ENCODE data around the gene PSMA1. TPM values are rescaled to one million over a fixed set of nuclear protein-coding genes. Genes with fewer than 3 reads are reported as not detected.
"Not testable (repeated sequence)": the region's sequence is repeated elsewhere in the genome, so short reads cannot be mapped to it uniquely, and the experiment has no call there.

PSMA1 gene
- 139 TPM for polyA plus RNA-seq (2013, experiment 1 of 2; ENCODE audit: insufficient read length)
- polyA plus RNA-seq (2013, experiment 2 of 2; ENCODE audit: insufficient read length), result 136 TPM

DNA sequence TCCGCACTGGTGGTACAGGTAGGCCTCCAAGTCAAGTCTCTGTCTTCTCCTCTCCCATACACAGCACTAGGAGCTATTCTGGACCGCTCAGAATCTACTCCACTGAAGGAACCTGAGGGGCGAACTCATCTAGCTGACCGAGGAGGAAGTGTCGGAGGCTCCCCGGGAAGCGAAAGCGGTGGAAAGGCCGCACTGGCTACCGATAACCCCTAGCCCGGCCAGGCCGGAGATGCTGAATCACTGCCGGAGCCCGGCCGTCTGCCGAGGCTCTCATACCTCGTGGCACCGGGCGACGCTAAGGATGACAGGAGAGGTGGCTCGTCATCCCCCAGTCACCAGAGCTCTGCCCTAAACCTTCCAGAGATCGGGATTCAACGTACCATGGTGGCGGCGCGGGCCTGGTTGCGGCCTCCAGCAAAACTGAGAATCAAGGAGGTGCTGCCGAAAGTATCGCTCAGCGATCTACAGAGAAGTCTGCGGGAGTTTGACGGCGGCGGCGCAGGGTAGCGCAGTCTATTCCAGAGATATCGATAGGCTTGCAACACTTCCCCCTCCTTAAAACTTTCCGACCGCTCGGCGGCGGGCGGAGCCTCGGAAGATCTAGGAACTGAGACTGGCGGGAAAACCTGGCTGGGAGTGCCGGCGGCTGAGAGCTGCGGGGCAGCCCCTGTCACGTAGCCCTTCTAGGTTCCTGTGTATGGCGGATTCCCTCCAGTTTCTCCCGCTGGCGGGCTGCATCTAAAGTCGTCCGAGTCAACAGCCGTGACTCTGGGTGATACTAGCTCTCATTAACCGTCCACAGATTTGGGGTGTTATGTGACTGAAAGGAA, at the start of gene PSMA1:
Gene PSMA1, minus strand, starts transcription at position 470 of the 830 bp plus-strand sequence. Its CDS starts 87 bp downstream, at position 383.
- DNase-seq, result peak; percentile 96

GRCh38 chr11:14569516-14569915, 49.3 kb upstream of the PSMA1 start:
- DNase-seq, result not testable (repeated sequence)

- DNase-seq, result no peak
Observed at GRCh38 chr11:14567064-14567651, 47.0 kb upstream of the PSMA1 start.

- no peak for DNase-seq
Observed at GRCh38 chr11:14566331-14567063, 46.3 kb upstream of the PSMA1 start.

DNA sequence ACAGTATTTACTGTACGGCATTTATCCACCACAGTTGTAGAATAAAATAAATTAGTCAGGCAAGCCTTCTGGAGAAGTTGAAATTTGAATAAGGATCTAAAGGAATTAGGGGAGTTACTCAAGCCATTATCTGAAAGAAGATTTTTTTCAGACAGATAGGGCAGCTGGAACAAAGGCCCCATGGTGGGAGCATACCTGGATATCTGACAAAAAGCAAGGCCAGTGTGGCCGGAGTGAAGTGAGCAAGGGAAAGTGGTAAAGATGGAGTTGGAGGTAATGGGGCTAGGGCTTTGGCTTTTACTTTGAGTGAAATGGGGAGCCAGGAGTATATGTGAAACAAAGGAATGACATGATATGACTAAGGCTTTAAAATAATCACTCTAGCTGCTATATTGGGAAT, 45.7 kb upstream of the PSMA1 start:
- DNase-seq, result no peak

GRCh38 chr11:14555818-14556217, 35.6 kb upstream of the PSMA1 start:
- no peak for DNase-seq

GRCh38 chr11:14554959-14555358, 34.8 kb upstream of the PSMA1 start:
- DNase-seq, result no peak

GRCh38 chr11:14552089-14552488, 31.9 kb upstream of the PSMA1 start:
- DNase-seq, result no peak

DNA sequence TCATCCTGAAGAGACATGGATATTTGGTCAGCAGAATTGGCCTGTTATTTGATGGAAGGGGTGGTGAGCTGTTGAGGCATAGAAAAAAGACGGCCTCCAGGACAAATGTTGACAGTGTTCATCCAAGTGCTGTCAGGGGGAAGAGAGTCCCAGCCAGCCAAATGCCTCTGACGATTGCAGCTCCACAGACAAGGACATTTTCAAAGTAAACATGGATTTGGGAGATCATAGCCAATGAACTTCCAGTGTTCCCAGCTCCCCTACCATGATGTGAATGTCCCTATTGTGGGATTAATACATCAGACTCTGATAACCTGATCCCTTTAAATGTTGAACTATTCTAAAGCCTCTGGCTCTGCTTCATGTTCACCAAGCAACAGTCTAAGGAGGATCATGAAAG, 31.2 kb upstream of the PSMA1 start:
- DNase-seq, result no peak

- no peak for DNase-seq
Observed at GRCh38 chr11:14549891-14550290, 29.7 kb upstream of the PSMA1 start.

GRCh38 chr11:14547440-14547839, 27.3 kb upstream of the PSMA1 start:
- no peak for DNase-seq

GRCh38 chr11:14546672-14547071, 26.5 kb upstream of the PSMA1 start:
- DNase-seq, result no peak

DNA sequence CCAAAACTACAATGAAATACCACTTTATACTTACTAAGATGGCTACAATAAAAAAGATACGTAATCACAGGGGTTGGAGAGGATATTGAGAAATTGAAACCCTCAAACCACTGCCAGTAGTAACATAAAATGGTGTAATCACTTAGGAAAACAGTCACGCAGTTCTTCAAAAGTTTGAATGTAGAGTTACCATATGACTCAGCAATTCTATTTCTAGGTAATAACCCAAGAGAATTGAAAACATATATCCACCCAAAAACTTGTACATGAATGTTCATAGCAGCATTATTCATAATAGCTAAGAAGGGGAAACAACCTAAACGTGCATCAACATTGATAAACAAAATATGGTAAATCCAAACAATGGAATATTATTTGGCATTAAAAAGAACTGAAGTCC, 24.4 kb upstream of the PSMA1 start:
- DNase-seq, result peak; percentile 3

GRCh38 chr11:14543260-14543659, 23.1 kb upstream of the PSMA1 start:
- DNase-seq, result no peak

- DNase-seq, result no peak
Observed at GRCh38 chr11:14542324-14542723, 22.1 kb upstream of the PSMA1 start.

GRCh38 chr11:14541192-14541947, 21.2 kb upstream of the PSMA1 start:
- no peak for DNase-seq

DNA sequence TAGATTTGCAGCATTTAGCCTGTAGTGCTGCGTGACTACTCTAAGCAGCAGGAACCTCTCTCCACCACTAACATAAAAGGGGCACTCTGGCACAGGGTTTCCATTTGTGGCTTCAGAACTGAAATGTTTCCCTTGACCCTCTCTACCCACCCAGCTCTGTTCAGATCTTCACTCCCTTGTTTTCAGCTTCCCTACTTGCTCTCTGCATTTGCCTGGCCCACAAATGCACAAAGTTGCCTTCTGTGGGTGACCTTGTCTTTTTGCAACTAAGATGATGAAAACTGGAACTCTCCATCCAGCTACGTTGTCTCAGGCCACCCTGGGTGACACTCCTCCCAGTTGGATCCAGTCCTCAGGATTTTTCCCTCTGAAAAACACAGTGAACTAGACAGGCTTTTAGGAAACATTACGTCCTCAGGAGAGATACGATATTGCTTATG, 19.8 kb upstream of the PSMA1 start:
- DNase-seq, result no peak

DNA sequence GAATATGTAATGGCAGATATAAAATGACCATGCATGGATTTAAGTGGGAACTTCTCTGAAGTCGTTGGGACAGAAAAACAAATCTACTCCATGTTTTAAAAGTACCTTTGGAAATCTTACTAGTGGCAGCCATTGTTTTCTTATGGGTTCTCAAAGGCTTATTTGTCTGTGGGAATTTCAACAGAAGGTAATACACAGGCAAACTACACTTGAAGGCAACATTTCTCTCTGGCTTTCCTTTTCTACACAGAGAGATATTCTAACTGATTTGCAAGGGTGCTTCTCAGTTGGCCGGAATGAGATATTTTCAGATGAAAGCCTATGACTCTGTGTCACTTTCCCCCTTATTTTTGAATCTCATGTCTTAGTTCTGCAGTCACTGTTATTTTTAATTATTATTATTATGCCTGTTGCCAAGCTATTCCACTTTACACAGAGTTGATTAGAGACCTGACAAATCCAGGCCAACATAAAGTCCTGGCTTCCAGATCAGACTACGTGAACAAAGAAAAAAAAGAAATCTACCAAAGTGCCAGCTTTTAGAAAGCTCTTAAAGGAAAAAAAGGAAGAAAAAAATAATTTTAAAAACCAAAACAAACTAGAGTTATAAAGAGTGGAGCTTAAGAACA, 18.9 kb upstream of the PSMA1 start:
- no peak for DNase-seq

DNA sequence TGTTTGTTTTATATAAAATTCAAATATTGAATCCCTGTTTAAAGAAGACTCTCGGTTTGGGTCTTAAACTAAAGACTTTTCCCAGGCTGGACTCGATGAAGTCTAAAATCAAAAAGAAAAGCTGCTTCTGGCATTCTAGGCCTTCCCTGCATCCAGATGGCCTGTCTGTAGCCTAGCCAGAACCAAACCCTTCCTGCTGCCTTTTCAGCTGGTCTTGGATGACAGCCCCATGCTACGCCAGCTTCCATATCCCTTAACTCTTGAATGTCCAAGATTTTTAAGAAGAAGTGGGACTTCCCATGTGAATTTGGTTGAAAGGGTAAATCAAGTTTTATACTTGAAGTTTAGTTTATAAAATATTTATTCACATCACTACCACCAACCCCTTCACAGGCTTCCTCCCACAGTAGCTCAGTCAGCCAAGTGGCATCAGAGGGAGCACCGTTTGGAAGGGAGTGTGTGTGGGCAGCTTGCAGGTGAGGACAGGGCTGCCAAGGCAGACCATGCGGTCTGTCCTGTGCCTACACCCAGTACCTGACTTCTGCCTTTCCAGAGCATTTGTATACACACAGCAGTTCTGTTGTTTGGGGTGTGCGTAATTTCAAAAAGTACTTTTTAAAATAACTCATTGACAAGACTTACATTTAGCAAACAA, 18.2 kb upstream of the PSMA1 start:
- DNase-seq, result no peak

GRCh38 chr11:14537134-14537599, 17.0 kb upstream of the PSMA1 start:
- DNase-seq, result peak; percentile 9

DNA sequence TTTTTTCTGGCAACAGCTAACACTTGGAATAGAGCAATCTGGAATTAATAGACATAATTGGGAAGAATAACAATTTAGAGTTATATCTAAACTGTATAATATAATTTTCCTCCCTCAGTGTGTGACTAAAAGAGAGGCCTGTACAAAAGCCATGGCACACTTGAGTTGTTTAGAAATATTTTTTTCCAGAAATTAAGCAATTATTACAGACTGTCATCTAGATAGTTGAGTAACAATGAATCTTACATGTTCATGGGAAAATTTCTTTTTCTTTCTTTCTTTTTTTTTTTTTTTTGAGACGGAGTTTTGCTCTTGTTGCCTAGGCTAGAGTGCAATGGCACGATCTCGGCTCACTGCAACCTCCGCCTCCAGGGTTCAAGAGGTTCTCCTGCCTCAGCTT, 15.0 kb upstream of the PSMA1 start:
- not testable (repeated sequence) for DNase-seq

Measured in fibroblast of skin of scalp (primary cell).